Heart left ventricle (tissue), 16 donors: ENCODE results near the gene KDM2A. TPM values are rescaled to one million over a fixed set of nuclear protein-coding genes. Genes with fewer than 3 reads are reported as not detected.

Experiments
- ATAC-seq, 4 donors: fragments of 200-7000 bp; cut with Tn5 transposase; one replicate each; pipeline ENCODE4 v1.9.1; 2020 to 2022; ENCODE audit warnings: moderate library complexity in 4 of 4, mild to moderate bottlenecking in 3 of 4, moderate number of reproducible peaks in 1 of 4
- DNase-seq, 5 donors: peaks; one replicate each; pipeline ENCODE4 v3.0.0-alpha.2; 2020
- H3K27ac ChIP-seq, 12 donors: fragments of 200-600 bp; sonication (generic) in 4 of 12; one replicate each; pipeline versions ENCODE4 v1.5.0 to v1.8.0; 2016 to 2022; ENCODE audit warnings: mild to moderate bottlenecking in 2 of 12
- H3K27me3 ChIP-seq, 9 donors: fragments of 200-600 bp; sonication (generic) in 2 of 9; one replicate each; pipeline versions ENCODE4 v1.5.1 to v1.8.0; 2016 to 2022; ENCODE audit warnings: mild to moderate bottlenecking in 3 of 9
- H3K36me3 ChIP-seq, 9 donors: fragments of 200-600 bp; sonication (generic) in 2 of 9; one replicate each; pipeline versions ENCODE4 v1.5.0 to v1.8.0; 2018 to 2022; ENCODE audit warnings: mild to moderate bottlenecking in 2 of 9
- H3K4me1 ChIP-seq, 12 donors: fragments of 200-600 bp; sonication (generic) in 4 of 12; one replicate each; pipeline versions ENCODE4 v1.5.0 to v1.8.0; 2016 to 2022; ENCODE audit warnings: mild to moderate bottlenecking in 3 of 12
- H3K4me3 ChIP-seq, 12 donors: fragments of 200-600 bp; sonication (generic) in 4 of 12; one replicate each; pipeline versions ENCODE4 v1.5.0 to v1.8.0; 2017 to 2022; ENCODE audit warnings: mild to moderate bottlenecking in 9 of 12, moderate library complexity in 4 of 12
- H3K9me3 ChIP-seq, 12 donors: fragments of 200-600 bp; sonication (generic) in 4 of 12; one replicate each; pipeline versions ENCODE4 v1.5.0 to v1.8.0; 2016 to 2022; ENCODE audit warnings: mild to moderate bottlenecking in 1 of 12
- CTCF ChIP-seq, 12 donors: fragments of 200-600 bp; sonication (generic) in 4 of 12; IDR thresholded peaks; one replicate each; pipeline versions ENCODE4 v1.5.0 to v1.8.0; 2018 to 2022; ENCODE audit warnings: antibody characterized with exemption in 12 of 12, mild to moderate bottlenecking in 5 of 12
- POLR2A ChIP-seq, 2 donors: fragments of 450-650 bp; IDR thresholded peaks; one replicate each; pipeline ENCODE4 v1.6.1; 2017; ENCODE audit warnings: antibody characterized with exemption in 2 of 2, mild to moderate bottlenecking in 2 of 2, moderate library complexity in 2 of 2
- WGBS, 4 donors: extraction: QIAGEN DNeasy Blood & Tissue Kit in 2 of 4; methylation state at CpG; one replicate each; pipeline versions ENCODE4 v1.1.5 to v1.1.7; 2013 to 2018; 5-methylcytosine and 5-hydroxymethylcytosine counted together
- intact Hi-C, 10 donors: fragments of 100-400 bp; cut with DNase I; formaldehyde crosslinking; loops; one replicate each; pipeline versions ENCODE4 v1.11.1 to v1.14.2; 2022
- polyA plus RNA-seq, 2 donors: library from polyadenylated mRNA; stranded (reverse); fragments of 200-250 nt; gene quantifications; one replicate each; pipeline ENCODE4 v1.2.3, GENCODE V29; 2013
- total RNA-seq, 9 donors: library from RNA; depleted of rRNA in 2 of 9; stranded (reverse); fragments of >200 nt in 2 of 9; fragmentation: NEBNext Ultra II Directional in 3 of 9; extraction: Animal tissue kit (Norgen Biotek cat#: 25700) in 3 of 9; gene quantifications; one replicate each; pipeline versions ENCODE4 v1.1.0 to v1.2.4, GENCODE V29; 2016 to 2023
- donor health status: ischemic (EF 13 %, LVEDD 7.1; RV severe dilation, severe dysfunction).
- donor health status: healthy with polysubstance abuse.
- donor health status: DM: no; HTN: yes; CAD: no.
- donor health status: DM: no; HTN: no; CAD: no.
- donor health status: ischemic (EF 25% LVEDD 6.9; RV normal size, moderate dysfunction).
- donor health status: ischemic (EF 25% LVEDD 5.7; RV mildly dilated, moderate dysfunction).
- donor health status: healthy.
- donor health status: DM: yes; HTN: yes; CAD: no.
- donor health status: ischemic (EF 35%, LVEDD 5.7; RV mildly dilated, moderate dysfunction).
- donor health status: nonischemic (EF 11% LVEDD 7.7; RV severe dilation, severe dysfunction).
- donor health status: DM: yes; HTN: yes; CAD: no.
- donor health status: PGD.
- donor health status: ischemic (EF 29% LVEDD 5.4; RV normal size, mild dysfunction).
- donor health status: nonischemic (EF 23%, LVEDD 6.1; RV moderate dilation, normal function).

The KDM2A gene
- total and polyA plus RNA-seq, 11 donors = 23.4 to 66.4 (median 37.3) TPM

GRCh38 chr11:67287355-67288197 lies 168.5 kb downstream of the KDM2A start:
- H3K4me3 ChIP-seq = peak overlapping the region in 10 of 12 donors; percentile 70 to 95 (median 88)
- H3K36me3 ChIP-seq = peaks cover 5 to 75% (median 58%) of the 10 kb centered on the region in 9 donors
- no peak for ATAC-seq
- no peaks in the 10 kb centered on the region for H3K27me3 ChIP-seq
- peak overlapping the region; percentile 89 to 100 (median 94) for H3K27ac ChIP-seq
- H3K4me1 ChIP-seq = peaks cover 5 to 86% (median 31%) of the 10 kb centered on the region in 12 donors
- no peak for TF ChIP-seq CTCF (IDR thresholded peaks at IDR 0.05)
- no peak for TF ChIP-seq POLR2A (IDR thresholded peaks at IDR 0.05)
- peak in 3 of 5 donors; percentile 22 to 57 (median 25) for DNase-seq
- intact Hi-C loops = loop anchor here in 4 of 10 donors (1.0 to 2.0 kb wide), 6 partner anchors 10 to 30 kb away; partner anchors contain the start of genes GRK2 (in 1 of the 4) and SSH3 (in 1 of the 4)
- H3K9me3 ChIP-seq = no peaks in the 10 kb centered on the region
- 73 to 80% (median 74%) methylated on average over 14 of the region's 14 CpGs for WGBS, 4 donors

- no peak for TF ChIP-seq POLR2A (IDR thresholded peaks at IDR 0.05)
- no peak for TF ChIP-seq CTCF (IDR thresholded peaks at IDR 0.05)
- no peak for ATAC-seq
- no peak for DNase-seq
- H3K9me3 ChIP-seq = no peaks in the 10 kb centered on the region
- H3K4me3 ChIP-seq = peak overlapping the region; percentile 70 to 95 (median 86)
- H3K36me3 ChIP-seq = peaks cover 3 to 75% (median 57%) of the 10 kb centered on the region in 9 donors
- WGBS, 4 donors = 24 to 35% (median 30%) methylated on average over 4 of the region's 4 CpGs
- peak overlapping the region; percentile 89 to 100 (median 94) for H3K27ac ChIP-seq
- intact Hi-C loops = loop anchor here in 4 of 10 donors (1.0 to 2.0 kb wide), 6 partner anchors 11 to 29 kb away; partner anchors contain the start of genes GRK2 (in 1 of the 4) and SSH3 (in 1 of the 4)
- peaks cover 5 to 86% (median 31%) of the 10 kb centered on the region in 12 donors for H3K4me1 ChIP-seq
- H3K27me3 ChIP-seq = no peaks in the 10 kb centered on the region
Measured at GRCh38 chr11:67288198-67288451, 169.1 kb downstream of the KDM2A start.

- intact Hi-C loops = loop anchor here in 5 of 10 donors (1.0 to 2.0 kb wide), 8 partner anchors 11 to 29 kb away; partner anchors contain the start of genes GRK2 (in 3 of the 5) and SSH3 (in 1 of the 5)
Measured at GRCh38 chr11:67288452-67289225, 169.6 kb downstream of the KDM2A start.

More at GRCh38 chr11:67288452-67289225, 169.6 kb downstream of the KDM2A start:
- DNase-seq (peak; percentile 91 to 94 (median 92)), ATAC-seq (peak; percentile 48 to 87 (median 84))
- TF ChIP-seq CTCF (IDR thresholded peaks at IDR 0.05) = peak; percentile 19 to 67 (median 54)
- TF ChIP-seq POLR2A (IDR thresholded peaks at IDR 0.05) = peak in 1 of 2 donors; percentile 48
- 0 to 1% (median 1%) methylated on average over 15 to 87 of the region's 87 CpGs for WGBS, 4 donors
- no peaks in the 10 kb centered on the region for H3K9me3 ChIP-seq
- peak overlapping the region; percentile 89 to 100 (median 94) for H3K27ac ChIP-seq
- peaks cover 5 to 88% (median 31%) of the 10 kb centered on the region in 12 donors for H3K4me1 ChIP-seq
- H3K27me3 ChIP-seq = no peaks in the 10 kb centered on the region
- H3K36me3 ChIP-seq = peaks cover 3 to 75% (median 52%) of the 10 kb centered on the region in 9 donors
- H3K4me3 ChIP-seq = peak overlapping the region; percentile 70 to 95 (median 86)
